Cerebellar nuclear complex (tissue), 1 donor: ENCODE results near the gene NME7.
"Not testable (repeated sequence)": the region's sequence is repeated elsewhere in the genome, so short reads cannot be mapped to it uniquely, and the experiment has no call there.

Experiments used
- DNase-seq, 2 experiments: peaks; one replicate each; lab custom pipeline; 2025; lab: John Stamatoyannopoulos, UW

NME7 gene

GRCh38 chr1:169342096-169342495, 25.5 kb downstream of the NME7 start:
- DNase-seq = not testable (repeated sequence)

- DNase-seq = no peak
Measured at GRCh38 chr1:169340882-169341281, 26.7 kb downstream of the NME7 start.

- DNase-seq = no peak
Measured at GRCh38 chr1:169339773-169340172, 27.8 kb downstream of the NME7 start.

- DNase-seq = no peak
Measured at GRCh38 chr1:169338617-169339016, 29.0 kb downstream of the NME7 start.

- DNase-seq = not testable (repeated sequence)
Measured at GRCh38 chr1:169336947-169337715, 30.5 kb downstream of the NME7 start.

GRCh38 chr1:169334727-169335126, 32.9 kb downstream of the NME7 start:
- not testable (repeated sequence) for DNase-seq

GRCh38 chr1:169330927-169331326, 36.7 kb downstream of the NME7 start:
- no peak for DNase-seq

- no peak for DNase-seq
Measured at GRCh38 chr1:169329383-169329782, 38.2 kb downstream of the NME7 start.

GRCh38 chr1:169327875-169328274, 39.7 kb downstream of the NME7 start:
- no peak for DNase-seq

GRCh38 chr1:169326956-169327268, 40.7 kb downstream of the NME7 start:
- no peak for DNase-seq

- no peak for DNase-seq
Measured at GRCh38 chr1:169326261-169326955, 41.2 kb downstream of the NME7 start.

- no peak for DNase-seq
Measured at GRCh38 chr1:169325117-169325516, 42.5 kb downstream of the NME7 start.

GRCh38 chr1:169322138-169322537, 45.5 kb downstream of the NME7 start:
- no peak for DNase-seq

- DNase-seq = no peak
Measured at GRCh38 chr1:169321539-169321938, 46.1 kb downstream of the NME7 start.

GRCh38 chr1:169318536-169319244, 48.9 kb downstream of the NME7 start:
- no peak for DNase-seq

- no peak for DNase-seq
Measured at GRCh38 chr1:169316556-169316955, 51.0 kb downstream of the NME7 start.

- DNase-seq = no peak
Measured at GRCh38 chr1:169312084-169312954, 55.3 kb downstream of the NME7 start.

GRCh38 chr1:169309178-169310166, 58.1 kb downstream of the NME7 start:
- DNase-seq = no peak

- no peak for DNase-seq
Measured at GRCh38 chr1:169308313-169309039, 59.1 kb downstream of the NME7 start.

- no peak for DNase-seq
Measured at GRCh38 chr1:169307176-169307575, 60.4 kb downstream of the NME7 start.
